HepG2 (cell line): Measurements from ENCODE around the gene TMEM19. TPM values are rescaled to one million over a fixed set of nuclear protein-coding genes. Genes with fewer than 3 reads are reported as not detected.

Source experiments
- ATAC-seq: fragments of 200-7000 bp; cut with Tn5 transposase; 3 replicates; pipeline ENCODE4 v1.9.1; 2020; ENCODE audit warnings: mild to moderate bottlenecking, moderate library complexity
- BruUV-seq: library from RNA; stranded (reverse); fragments of 400-500 nt; replicated peaks from 2 replicates; lab custom pipeline; 2021; lab: Mats Ljungman, UMichigan
- CTCF ChIA-PET: fragments of 300-600 bp; formaldehyde crosslinking; extraction: SDS; loops from one replicate; lab custom pipeline; 2021; ENCODE audit warnings: low total read pairs, inconsistent platforms, low intra/inter-chr PET ratio; lab: Yijun Ruan, JAX
- POLR2A ChIA-PET: fragments of 350-600 bp; sonication (Branson Sonifier 250); formaldehyde crosslinking; loops from one replicate; lab custom pipeline; 2020; ENCODE audit warnings: antibody characterized with exemption, inconsistent platforms; lab: Yijun Ruan, JAX
- DNase-seq: peaks from one replicate; pipeline ENCODE4 v3.0.0-alpha.2; 2015; ENCODE audit warnings: low spot score
- FAIRE-seq: peaks from 3 replicates; lab custom pipeline; 2011; peaks lifted over from hg19 to GRCh38; lab: Jason Lieb, UNC
- H2AFZ ChIP-seq: one replicate; pipeline ENCODE4 v1.6.1; 2011; ENCODE audit warnings: low read length, inconsistent platforms
- H3K27ac ChIP-seq: fragments of 300-600 bp; 3 replicates; pipeline ENCODE4 v1.8.0; 2011; ENCODE audit warnings: mixed run types, mild to moderate bottlenecking, mixed read lengths, low read length, inconsistent platforms; ENCODE audit not compliant: insufficient read depth; ENCODE audit errors: extremely low read length
- H3K27me3 ChIP-seq, 2 experiments: fragments of 200-600 bp in 1 of 2; 2 replicates in 1 of 2; 3 replicates in 1 of 2; pipeline versions ENCODE4 v1.6.0 to v1.8.0; 2011; ENCODE audit warnings: low read length in 2 of 2, mild to moderate bottlenecking in 2 of 2, moderate library complexity in 2 of 2, inconsistent platforms in 1 of 2; ENCODE audit not compliant: insufficient read depth in 2 of 2, control insufficient read depth in 1 of 2
- H3K36me3 ChIP-seq, 2 experiments: fragments of 200-600 bp in 1 of 2; replicated peaks in 1 of 2; 2 replicates in 1 of 2; 3 replicates in 1 of 2; pipeline versions ENCODE4 v1.5.1 to v1.8.0; 2011; ENCODE audit warnings: low read length in 2 of 2, inconsistent platforms in 1 of 2; ENCODE audit not compliant: insufficient read depth in 2 of 2, control insufficient read depth in 1 of 2
- H3K4me1 ChIP-seq: 2 replicates; pipeline ENCODE4 v1.5.1; 2012; ENCODE audit warnings: low read length, inconsistent platforms; ENCODE audit not compliant: insufficient read depth
- H3K4me2 ChIP-seq: 2 replicates; pipeline ENCODE4 v1.6.0; 2011; ENCODE audit warnings: low read depth, low read length, inconsistent platforms
- H3K4me3 ChIP-seq, 3 experiments: fragments of 200-600 bp in 1 of 3; sonication (generic), shearing (Covaris generic) in 1 of 3; replicated peaks in 1 of 3; 2 replicates each; pipeline ENCODE4 v1.5.1; 2011 to 2016; ENCODE audit warnings: low read length in 3 of 3, inconsistent platforms in 2 of 3, low read depth in 2 of 3, mild to moderate bottlenecking in 2 of 3, control low read depth in 1 of 3, mixed read lengths in 1 of 3; ENCODE audit not compliant: insufficient read depth in 1 of 3
- H3K79me2 ChIP-seq: one replicate; pipeline ENCODE4 v1.6.1; 2011; ENCODE audit warnings: low read length, inconsistent platforms; ENCODE audit not compliant: insufficient read depth
- H3K9ac ChIP-seq: 2 replicates; pipeline ENCODE4 v1.6.0; 2011; ENCODE audit warnings: mild to moderate bottlenecking, low read depth, low read length, inconsistent platforms; ENCODE audit not compliant: insufficient read depth
- H3K9me3 ChIP-seq: 2 replicates; pipeline ENCODE4 v1.5.1; 2012; ENCODE audit warnings: mild to moderate bottlenecking, low read length
- H4K20me1 ChIP-seq: 2 replicates; pipeline ENCODE4 v1.6.0; 2011; ENCODE audit warnings: inconsistent platforms, mild to moderate bottlenecking, low read length, moderate library complexity; ENCODE audit not compliant: insufficient read depth
- DPF2 ChIP-seq: sonication (generic); formaldehyde crosslinking; IDR thresholded peaks from 2 replicates; pipeline ENCODE4 v1.4.0; 2020; ENCODE audit warnings: mild to moderate bottlenecking, low read depth, missing genetic modification reagents, borderline replicate concordance
- KLF16 ChIP-seq, 2 experiments: sonication (generic) in 1 of 2; formaldehyde crosslinking in 1 of 2; IDR thresholded peaks; 2 replicates each; pipeline versions ENCODE4 v1.6.1 to v1.8.0; 2016 to 2023; ENCODE audit warnings: missing genetic modification reagents in 2 of 2, missing compliant biosample characterization in 1 of 2
- NONO ChIP-seq, 2 experiments: fragments of 450-650 bp in 1 of 2; sonication (generic) in 1 of 2; formaldehyde crosslinking in 1 of 2; IDR thresholded peaks in 1 of 2; conservative IDR thresholded peaks in 1 of 2; 2 replicates each; pipeline versions ENCODE4 v1.6.1 to v1.8.0; 2017 to 2022; ENCODE audit warnings: mild to moderate bottlenecking in 1 of 2, missing genetic modification reagents in 1 of 2, moderate library complexity in 1 of 2
- SRF ChIP-seq: IDR thresholded peaks from 2 replicates; pipeline ENCODE4 v1.6.1; 2011; ENCODE audit warnings: mild to moderate bottlenecking, low read depth, low read length, moderate library complexity
- TEAD3 ChIP-seq: optimal IDR thresholded peaks from 2 replicates; pipeline ENCODE3; 2016; ENCODE audit warnings: borderline replicate concordance
- ZBTB39 ChIP-seq: sonication (generic); formaldehyde crosslinking; IDR thresholded peaks from 2 replicates; pipeline ENCODE4 v1.5.0; 2020; ENCODE audit warnings: missing genetic modification reagents
- ZFP90 ChIP-seq: sonication (generic); formaldehyde crosslinking; IDR thresholded peaks from 2 replicates; pipeline ENCODE4 v1.8.0; 2022; ENCODE audit warnings: missing genetic modification reagents, mild to moderate bottlenecking, inconsistent platforms, borderline replicate concordance
- ZNF317 ChIP-seq: sonication (generic); formaldehyde crosslinking; IDR thresholded peaks from 2 replicates; pipeline ENCODE4 v1.5.0; 2020; ENCODE audit warnings: mild to moderate bottlenecking, missing genetic modification reagents
- ZNF337 ChIP-seq: sonication (generic); formaldehyde crosslinking; IDR thresholded peaks from 2 replicates; pipeline ENCODE4 v1.5.1; 2020; ENCODE audit warnings: missing genetic modification reagents, low read depth, mild to moderate bottlenecking, borderline replicate concordance
- ZNF564 ChIP-seq: sonication (generic); formaldehyde crosslinking; IDR thresholded peaks from 2 replicates; pipeline ENCODE4 v1.8.1; 2023; ENCODE audit warnings: mild to moderate bottlenecking, missing genetic modification reagents
- ZNF607 ChIP-seq: sonication (generic); formaldehyde crosslinking; IDR thresholded peaks from 2 replicates; pipeline ENCODE4 v1.5.1; 2020; ENCODE audit warnings: missing genetic modification reagents, mild to moderate bottlenecking, borderline replicate concordance
- ZNF740 ChIP-seq: sonication (generic); formaldehyde crosslinking; IDR thresholded peaks from 2 replicates; pipeline ENCODE4 v1.4.0; 2020; ENCODE audit warnings: missing genetic modification reagents
- WGBS: methylation state at CpG from one replicate; pipeline ENCODE4 v1.1.6; 2017; ENCODE audit warnings: low lambda C conversion rate; 5-methylcytosine and 5-hydroxymethylcytosine counted together
- in situ Hi-C: cut with HindIII; loops from 2 replicates; pipeline ENCODE4 v1.10.0; 2017; ENCODE audit warnings: low pct_unique_long_range_greater_than_20kb; ENCODE audit not compliant: extremely low pct_ligation_motif_present
- intact Hi-C: fragments of 100-400 bp; cut with micrococcal nuclease; formaldehyde crosslinking; loops from one replicate; pipeline ENCODE4 v1.10.0; 2022; ENCODE audit not compliant: unreplicated experiment
- polyA plus RNA-seq, 8 experiments: library from polyadenylated mRNA; depleted of rRNA in 3 of 8; stranded (reverse) in 7 of 8; unstranded in 1 of 8; fragments of >200 nt; fragmentation: Illumina TruSeq in 4 of 8; extraction: Trizol in 4 of 8; gene quantifications; 2 replicates each; pipeline versions ENCODE4 v1.2.1 to v1.2.3, GENCODE V29; 2011 to 2016; ENCODE audit warnings: low read depth in 4 of 8, missing spikeins in 1 of 8, mixed read lengths in 1 of 8; ENCODE audit not compliant: insufficient read depth in 1 of 8
- total RNA-seq, 5 experiments: library from RNA; depleted of rRNA; stranded (reverse); fragments of >200 nt; fragmentation: Illumina TruSeq; extraction: Trizol; gene quantifications; 2 replicates each; pipeline ENCODE4 v1.2.3, GENCODE V29; 2016; ENCODE audit warnings: low read depth in 1 of 5
- TF ChIP-seq, protein P1 (sequence below): sonication (generic); formaldehyde crosslinking; IDR thresholded peaks from 2 replicates; pipeline ENCODE4 v1.4.0; 2020; ENCODE audit warnings: mild to moderate bottlenecking, low read depth, missing genetic modification reagents
- TF ChIP-seq, protein P2 (sequence below): sonication (generic); formaldehyde crosslinking; IDR thresholded peaks from 2 replicates; pipeline ENCODE4 v1.4.0; 2020; ENCODE audit warnings: mild to moderate bottlenecking, missing genetic modification reagents

TMEM19 gene
- total and polyA plus RNA-seq, 2 of the 13 experiments (the other 11 are each of a cell fraction or from before 2014, with no cell fraction given): 16.9 to 22.5 TPM

DNA sequence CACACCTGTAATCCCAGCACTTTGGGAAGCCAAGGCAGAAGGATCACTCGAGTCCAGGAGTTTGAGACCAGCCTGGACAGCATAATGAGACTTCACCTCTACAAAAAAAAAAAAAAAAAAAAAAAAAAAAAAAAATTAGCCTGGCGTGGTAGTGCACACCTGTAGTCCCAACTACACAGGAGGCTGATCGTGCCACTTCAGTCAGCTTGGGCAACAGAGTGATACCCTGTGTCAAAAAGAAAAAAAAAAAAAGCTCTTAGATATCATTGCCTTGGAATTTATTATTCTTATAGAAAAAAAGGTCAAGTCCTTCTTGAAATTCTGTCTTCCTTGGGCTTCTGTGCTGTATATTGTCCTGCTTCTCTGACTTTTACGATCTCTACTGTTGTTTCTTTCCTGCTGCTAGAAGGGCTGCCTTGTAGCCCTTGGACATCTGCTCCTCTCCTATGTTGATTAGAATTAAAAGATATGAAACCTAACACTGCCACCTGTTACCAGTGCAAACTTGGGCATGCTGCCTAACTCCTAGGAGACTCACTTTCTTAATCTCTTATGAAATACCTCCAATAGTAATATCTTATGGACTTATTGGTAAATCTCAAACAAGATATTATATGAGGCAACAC is 5.7 kb downstream of the TMEM19 start:
- ChIA-PET CTCF (no interaction called here), POLR2A (no interaction called here)
- in situ Hi-C loops: no loop called here
- H3K9ac ChIP-seq: no peak overlapping the region
- ATAC-seq (no peak), FAIRE-seq (no peak), DNase-seq (no peak)
- H3K4me1 ChIP-seq: peaks cover 39% of the 10 kb centered on the region
- no TSS peak for BruUV-seq
- intact Hi-C loops: no loop called here
- no peak overlapping the region for H3K4me3 ChIP-seq
- no peaks in the 10 kb centered on the region for H4K20me1 ChIP-seq
- H3K27me3 ChIP-seq: no peaks in the 10 kb centered on the region
- H3K36me3 ChIP-seq: no peaks in the 10 kb centered on the region
- no peak overlapping the region for H3K27ac ChIP-seq
- H3K9me3 ChIP-seq: no peaks in the 10 kb centered on the region
- H3K79me2 ChIP-seq: peaks cover 9% of the 10 kb centered on the region
- WGBS: 96% methylated on average over 4 of the region's 4 CpGs
- H3K4me2 ChIP-seq: no peak overlapping the region
- no peak overlapping the region for H2AFZ ChIP-seq
- TF ChIP-seq NONO (IDR thresholded peaks at IDR 0.05) (no peak), NONO (CRISPR knock-in tag; conservative IDR thresholded peaks at IDR 0.05) (no peak), DPF2 (CRISPR knock-in tag) (no peak), KLF16 (CRISPR knock-in tag; IDR thresholded peaks at IDR 0.05) (no peak), ZNF564 (CRISPR knock-in tag) (no peak), ZBTB39 (CRISPR knock-in tag) (no peak), ZNF317 (no peak), SRF (no peak), TEAD3 (CRISPR knock-in tag) (no peak), ZNF607 (CRISPR knock-in tag) (no peak), ZFP90 (CRISPR knock-in tag) (no peak), ZNF740 (CRISPR knock-in tag) (no peak), ZNF337 (CRISPR knock-in tag) (no peak)
- TF ChIP-seq, protein P1, sequence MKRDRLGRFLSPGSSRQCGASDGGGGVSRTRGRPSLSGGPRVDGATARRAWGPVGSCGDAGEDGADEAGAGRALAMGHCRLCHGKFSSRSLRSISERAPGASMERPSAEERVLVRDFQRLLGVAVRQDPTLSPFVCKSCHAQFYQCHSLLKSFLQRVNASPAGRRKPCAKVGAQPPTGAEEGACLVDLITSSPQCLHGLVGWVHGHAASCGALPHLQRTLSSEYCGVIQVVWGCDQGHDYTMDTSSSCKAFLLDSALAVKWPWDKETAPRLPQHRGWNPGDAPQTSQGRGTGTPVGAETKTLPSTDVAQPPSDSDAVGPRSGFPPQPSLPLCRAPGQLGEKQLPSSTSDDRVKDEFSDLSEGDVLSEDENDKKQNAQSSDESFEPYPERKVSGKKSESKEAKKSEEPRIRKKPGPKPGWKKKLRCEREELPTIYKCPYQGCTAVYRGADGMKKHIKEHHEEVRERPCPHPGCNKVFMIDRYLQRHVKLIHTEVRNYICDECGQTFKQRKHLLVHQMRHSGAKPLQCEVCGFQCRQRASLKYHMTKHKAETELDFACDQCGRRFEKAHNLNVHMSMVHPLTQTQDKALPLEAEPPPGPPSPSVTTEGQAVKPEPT (CRISPR knock-in tag): no peak
- TF ChIP-seq, protein P2, sequence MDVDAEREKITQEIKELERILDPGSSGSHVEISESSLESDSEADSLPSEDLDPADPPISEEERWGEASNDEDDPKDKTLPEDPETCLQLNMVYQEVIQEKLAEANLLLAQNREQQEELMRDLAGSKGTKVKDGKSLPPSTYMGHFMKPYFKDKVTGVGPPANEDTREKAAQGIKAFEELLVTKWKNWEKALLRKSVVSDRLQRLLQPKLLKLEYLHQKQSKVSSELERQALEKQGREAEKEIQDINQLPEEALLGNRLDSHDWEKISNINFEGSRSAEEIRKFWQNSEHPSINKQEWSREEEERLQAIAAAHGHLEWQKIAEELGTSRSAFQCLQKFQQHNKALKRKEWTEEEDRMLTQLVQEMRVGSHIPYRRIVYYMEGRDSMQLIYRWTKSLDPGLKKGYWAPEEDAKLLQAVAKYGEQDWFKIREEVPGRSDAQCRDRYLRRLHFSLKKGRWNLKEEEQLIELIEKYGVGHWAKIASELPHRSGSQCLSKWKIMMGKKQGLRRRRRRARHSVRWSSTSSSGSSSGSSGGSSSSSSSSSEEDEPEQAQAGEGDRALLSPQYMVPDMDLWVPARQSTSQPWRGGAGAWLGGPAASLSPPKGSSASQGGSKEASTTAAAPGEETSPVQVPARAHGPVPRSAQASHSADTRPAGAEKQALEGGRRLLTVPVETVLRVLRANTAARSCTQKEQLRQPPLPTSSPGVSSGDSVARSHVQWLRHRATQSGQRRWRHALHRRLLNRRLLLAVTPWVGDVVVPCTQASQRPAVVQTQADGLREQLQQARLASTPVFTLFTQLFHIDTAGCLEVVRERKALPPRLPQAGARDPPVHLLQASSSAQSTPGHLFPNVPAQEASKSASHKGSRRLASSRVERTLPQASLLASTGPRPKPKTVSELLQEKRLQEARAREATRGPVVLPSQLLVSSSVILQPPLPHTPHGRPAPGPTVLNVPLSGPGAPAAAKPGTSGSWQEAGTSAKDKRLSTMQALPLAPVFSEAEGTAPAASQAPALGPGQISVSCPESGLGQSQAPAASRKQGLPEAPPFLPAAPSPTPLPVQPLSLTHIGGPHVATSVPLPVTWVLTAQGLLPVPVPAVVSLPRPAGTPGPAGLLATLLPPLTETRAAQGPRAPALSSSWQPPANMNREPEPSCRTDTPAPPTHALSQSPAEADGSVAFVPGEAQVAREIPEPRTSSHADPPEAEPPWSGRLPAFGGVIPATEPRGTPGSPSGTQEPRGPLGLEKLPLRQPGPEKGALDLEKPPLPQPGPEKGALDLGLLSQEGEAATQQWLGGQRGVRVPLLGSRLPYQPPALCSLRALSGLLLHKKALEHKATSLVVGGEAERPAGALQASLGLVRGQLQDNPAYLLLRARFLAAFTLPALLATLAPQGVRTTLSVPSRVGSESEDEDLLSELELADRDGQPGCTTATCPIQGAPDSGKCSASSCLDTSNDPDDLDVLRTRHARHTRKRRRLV: no peak
